Uterus (tissue), 4 donors: ENCODE results near the gene CEACAM18. TPM values are rescaled to one million over a fixed set of nuclear protein-coding genes. Genes with fewer than 3 reads are reported as not detected.
A peak's percentile ranks its signal among the peaks of the same experiment; 100 is the strongest.

Experiments
- DNase-seq, 2 donors: peaks; one replicate each; pipeline ENCODE4 v3.0.0-alpha.2; 2019 to 2020
- H3K27ac ChIP-seq, 2 donors: fragments of 200-600 bp; sonication (generic); 1 replicate in 1 of 2; 2 replicates in 1 of 2; pipeline ENCODE4 v1.5.1; 2016 to 2018
- H3K27me3 ChIP-seq, 2 donors: fragments of 200-600 bp; sonication (generic); one replicate each; pipeline ENCODE4 v1.5.1; 2018 to 2019; ENCODE audit warnings: control low read depth in 1 of 2
- H3K36me3 ChIP-seq, 2 donors: fragments of 200-600 bp; sonication (generic); one replicate each; pipeline ENCODE4 v1.5.1; 2019; ENCODE audit warnings: control low read depth in 1 of 2
- H3K4me1 ChIP-seq, 2 donors: fragments of 200-600 bp; sonication (generic); one replicate each; pipeline ENCODE4 v1.5.1; 2018 to 2019; ENCODE audit warnings: control low read depth in 1 of 2
- H3K4me3 ChIP-seq, 2 donors: fragments of 200-600 bp; sonication (generic); 1 replicate in 1 of 2; 2 replicates in 1 of 2; pipeline ENCODE4 v1.5.1; 2018 to 2019; ENCODE audit warnings: mild to moderate bottlenecking in 1 of 2
- H3K9me3 ChIP-seq, 2 donors: fragments of 200-600 bp; sonication (generic); one replicate each; pipeline ENCODE4 v1.5.1; 2019; ENCODE audit warnings: control low read depth in 1 of 2
- POLR2A ChIP-seq, 2 donors: fragments of 450-650 bp; IDR thresholded peaks; one replicate each; pipeline ENCODE4 v1.6.1; 2016; ENCODE audit warnings: antibody characterized with exemption in 2 of 2, mild to moderate bottlenecking in 1 of 2, moderate library complexity in 1 of 2
- intact Hi-C: fragments of 100-400 bp; cut with DNase I; formaldehyde crosslinking; loops from one replicate; pipeline ENCODE4 v1.15.1; 2023; ENCODE audit warnings: low total_unique reads
- total RNA-seq, 4 donors: library from RNA; depleted of rRNA in 3 of 4; stranded (reverse); fragments of >200 nt in 3 of 4; gene quantifications; one replicate each; pipeline versions ENCODE4 v1.1.0 to v1.2.4, GENCODE V29; 2014 to 2023
- TF ChIP-seq, protein P1 (sequence below), 4 experiments: fragments of 200-600 bp in 2 of 4; fragments of 450-650 bp in 2 of 4; sonication (generic) in 2 of 4; IDR thresholded peaks; one replicate each; pipeline ENCODE4 v1.5.1; 2016 to 2019; ENCODE audit warnings: antibody characterized with exemption in 4 of 4, mild to moderate bottlenecking in 2 of 4, moderate library complexity in 1 of 4
- donor health status: DM: yes; HTN: yes; CAD: no.

Gene CEACAM18
- total RNA-seq, 4 donors from 2014 or later: not detected

DNA sequence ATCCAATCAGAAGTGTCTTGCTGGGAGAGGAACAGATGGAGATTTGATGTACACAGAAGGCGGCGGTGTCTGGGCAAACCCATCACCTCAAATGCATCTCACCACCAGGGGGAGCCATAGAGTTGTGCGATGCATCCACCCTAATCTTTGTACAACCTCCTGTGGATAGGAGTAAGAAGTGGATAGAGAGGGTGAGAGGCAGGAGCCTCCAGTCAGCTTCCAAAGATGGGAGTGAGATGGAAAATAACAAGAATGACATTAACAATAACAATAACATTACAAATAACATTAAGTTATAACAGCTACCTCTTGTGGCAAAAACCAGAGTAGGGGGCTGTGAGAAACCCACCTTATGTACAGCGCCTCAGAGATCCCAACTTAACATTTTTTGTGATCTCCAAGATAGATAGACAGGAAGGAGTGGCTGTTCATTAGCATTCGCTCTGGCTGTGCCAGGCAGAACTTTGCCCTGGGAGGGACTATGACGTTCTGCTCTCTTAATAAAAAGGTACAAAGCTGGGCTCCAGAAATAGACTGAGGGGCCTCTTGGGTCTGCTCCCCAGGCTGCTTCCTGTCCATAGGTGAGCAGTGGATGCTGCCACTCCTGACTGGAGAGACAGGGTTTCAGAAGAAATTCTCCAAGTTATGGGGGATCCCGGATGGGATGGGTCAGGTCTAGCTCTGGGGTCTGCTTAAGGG is 5.2 kb upstream of the CEACAM18 start:
- no peak overlapping the region for H3K27ac ChIP-seq
- H3K4me1 ChIP-seq: no peaks in the 10 kb centered on the region
- TF ChIP-seq, protein P1, sequence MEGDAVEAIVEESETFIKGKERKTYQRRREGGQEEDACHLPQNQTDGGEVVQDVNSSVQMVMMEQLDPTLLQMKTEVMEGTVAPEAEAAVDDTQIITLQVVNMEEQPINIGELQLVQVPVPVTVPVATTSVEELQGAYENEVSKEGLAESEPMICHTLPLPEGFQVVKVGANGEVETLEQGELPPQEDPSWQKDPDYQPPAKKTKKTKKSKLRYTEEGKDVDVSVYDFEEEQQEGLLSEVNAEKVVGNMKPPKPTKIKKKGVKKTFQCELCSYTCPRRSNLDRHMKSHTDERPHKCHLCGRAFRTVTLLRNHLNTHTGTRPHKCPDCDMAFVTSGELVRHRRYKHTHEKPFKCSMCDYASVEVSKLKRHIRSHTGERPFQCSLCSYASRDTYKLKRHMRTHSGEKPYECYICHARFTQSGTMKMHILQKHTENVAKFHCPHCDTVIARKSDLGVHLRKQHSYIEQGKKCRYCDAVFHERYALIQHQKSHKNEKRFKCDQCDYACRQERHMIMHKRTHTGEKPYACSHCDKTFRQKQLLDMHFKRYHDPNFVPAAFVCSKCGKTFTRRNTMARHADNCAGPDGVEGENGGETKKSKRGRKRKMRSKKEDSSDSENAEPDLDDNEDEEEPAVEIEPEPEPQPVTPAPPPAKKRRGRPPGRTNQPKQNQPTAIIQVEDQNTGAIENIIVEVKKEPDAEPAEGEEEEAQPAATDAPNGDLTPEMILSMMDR (IDR thresholded peaks at IDR 0.05): peak; percentile 62 to 77 (median 77)
- TF ChIP-seq POLR2A (IDR thresholded peaks at IDR 0.05): no peak
- no peak overlapping the region for H3K4me3 ChIP-seq
- intact Hi-C loops: loop anchor here (10.0 kb wide), 1 partner anchor 182 kb away; no protein-coding TSS in a partner anchor
- DNase-seq: peak; percentile 54 to 70
- H3K36me3 ChIP-seq: no peaks in the 10 kb centered on the region
- H3K27me3 ChIP-seq: no peaks in the 10 kb centered on the region
- no peaks in the 10 kb centered on the region for H3K9me3 ChIP-seq

DNA sequence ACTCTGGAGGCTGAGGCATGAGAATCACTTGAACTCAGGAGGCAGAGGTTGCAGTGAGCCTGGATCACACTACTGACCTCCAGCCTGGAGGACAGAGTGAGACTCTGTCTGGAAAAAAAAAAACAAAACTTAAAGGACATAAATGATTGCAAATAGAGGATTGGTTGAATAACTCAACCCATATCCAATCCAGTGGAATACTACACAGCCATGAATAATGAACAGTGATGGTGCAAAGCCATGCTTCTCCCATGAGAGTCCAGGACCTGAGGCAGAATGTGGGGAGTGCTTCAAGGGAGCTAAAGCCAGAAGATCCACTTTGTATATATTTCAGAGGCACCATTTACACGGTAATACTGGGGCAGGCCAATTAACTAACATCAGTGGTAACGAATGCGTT is 2.2 kb upstream of the CEACAM18 start:
- intact Hi-C loops: loop anchor here (10.0 kb wide), 1 partner anchor 179 kb away; no protein-coding TSS in a partner anchor
- H3K4me3 ChIP-seq: no peak overlapping the region
- no peak overlapping the region for H3K27ac ChIP-seq
- H3K4me1 ChIP-seq: no peaks in the 10 kb centered on the region
- no peaks in the 10 kb centered on the region for H3K36me3 ChIP-seq
- TF ChIP-seq POLR2A (IDR thresholded peaks at IDR 0.05): no peak
- TF ChIP-seq, protein P1 (IDR thresholded peaks at IDR 0.05): no peak
- H3K9me3 ChIP-seq: no peaks in the 10 kb centered on the region
- no peak for DNase-seq
- no peaks in the 10 kb centered on the region for H3K27me3 ChIP-seq

DNA sequence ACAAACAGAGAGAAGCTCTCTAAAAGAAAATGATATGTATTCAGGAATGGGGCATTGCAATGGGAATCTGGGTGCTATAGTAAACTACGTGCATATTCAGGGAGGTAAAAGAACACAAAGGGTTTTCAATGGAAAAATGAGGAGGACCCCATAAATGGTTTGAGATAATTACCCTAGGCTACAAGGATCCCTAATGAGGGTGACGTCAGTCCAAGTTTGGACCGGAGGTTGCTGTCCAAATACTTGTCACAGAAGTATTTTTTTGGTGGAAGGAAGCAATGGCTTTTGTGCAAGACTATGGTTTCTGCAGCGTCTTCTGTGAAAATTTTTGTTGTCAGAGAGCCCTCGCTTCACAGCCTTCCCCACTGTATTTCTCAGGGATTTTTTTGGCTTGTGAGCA is 995 bp upstream of the CEACAM18 start:
- Histone ChIP-seq H3K27me3 (no peaks in the 10 kb centered on the region), H3K4me1 (no peaks in the 10 kb centered on the region), H3K9me3 (no peaks in the 10 kb centered on the region), H3K4me3 (no peak overlapping the region), H3K27ac (no peak overlapping the region), H3K36me3 (no peaks in the 10 kb centered on the region)
- intact Hi-C loops: loop anchor here (10.0 kb wide), 1 partner anchor 177 kb away; no protein-coding TSS in a partner anchor
- no peak for DNase-seq
- TF ChIP-seq, protein P1 (IDR thresholded peaks at IDR 0.05): no peak
- no peak for TF ChIP-seq POLR2A (IDR thresholded peaks at IDR 0.05)

DNA sequence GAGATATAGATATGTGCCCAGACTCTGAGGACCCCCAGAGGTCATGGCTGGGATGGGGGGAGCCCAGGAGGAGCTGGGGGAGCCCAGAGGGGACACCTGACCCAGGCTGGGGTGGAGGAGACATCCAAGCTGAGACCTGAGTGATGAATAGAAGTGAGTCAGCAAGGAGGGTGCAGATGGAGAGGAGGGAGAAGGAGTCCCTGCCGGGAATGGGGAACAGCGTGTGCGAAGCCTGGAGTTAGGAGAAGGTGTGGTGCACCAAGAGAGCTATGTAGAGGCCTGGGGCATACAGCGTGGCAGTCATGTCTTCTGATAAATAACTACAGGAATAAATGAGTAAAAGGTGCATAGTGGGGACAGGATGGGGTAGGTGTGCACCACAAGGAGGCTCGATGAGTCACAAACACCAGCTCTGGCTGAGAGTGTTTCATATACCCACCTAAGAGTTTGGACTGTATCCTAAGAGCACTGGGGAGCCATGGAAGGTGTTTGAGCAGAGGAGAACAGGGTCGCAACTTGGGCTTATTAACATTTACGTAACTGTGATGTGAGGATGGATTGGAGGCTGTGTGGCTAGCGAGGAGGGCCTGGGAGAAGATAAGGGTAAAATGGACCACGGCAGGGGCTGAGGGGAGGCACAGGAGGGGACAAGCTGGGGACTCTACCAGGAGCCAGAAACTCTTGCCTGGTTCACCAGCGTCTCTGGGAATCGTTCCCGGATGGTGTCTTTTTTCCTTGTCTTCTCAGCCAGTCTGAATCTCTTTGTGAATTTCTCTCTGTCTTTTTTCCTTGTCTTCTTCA is 1.4 kb downstream of the CEACAM18 start:
- no peak overlapping the region for H3K4me3 ChIP-seq
- H3K4me1 ChIP-seq: no peaks in the 10 kb centered on the region
- intact Hi-C loops: loop anchor here (10.0 kb wide), 1 partner anchor 175 kb away; no protein-coding TSS in a partner anchor
- TF ChIP-seq POLR2A (IDR thresholded peaks at IDR 0.05): no peak
- TF ChIP-seq, protein P1 (IDR thresholded peaks at IDR 0.05): no peak
- H3K27me3 ChIP-seq: no peaks in the 10 kb centered on the region
- no peak overlapping the region for H3K27ac ChIP-seq
- H3K36me3 ChIP-seq: no peaks in the 10 kb centered on the region
- no peaks in the 10 kb centered on the region for H3K9me3 ChIP-seq
- no peak for DNase-seq

DNA sequence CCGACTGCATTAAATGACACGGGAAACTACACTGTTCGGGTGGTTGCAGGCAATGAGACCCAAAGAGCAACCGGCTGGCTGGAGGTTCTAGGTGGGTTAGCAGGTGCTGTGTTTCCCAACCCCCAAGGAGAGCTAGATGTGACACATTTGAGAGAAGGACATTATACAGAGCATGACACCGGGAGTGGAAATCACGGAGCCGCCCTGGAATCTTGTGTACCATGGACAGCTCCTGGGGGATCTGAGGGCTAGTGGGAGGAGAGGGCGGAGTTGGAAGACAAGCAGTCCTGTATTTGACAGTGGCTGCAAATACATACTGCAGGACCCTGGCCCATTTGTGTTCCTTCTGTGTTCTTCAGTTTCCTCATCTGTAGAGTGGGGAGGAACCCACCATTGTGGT is 2.3 kb downstream of the CEACAM18 start:
- intact Hi-C loops: no loop called here
- TF ChIP-seq, protein P1 (IDR thresholded peaks at IDR 0.05): no peak
- TF ChIP-seq POLR2A (IDR thresholded peaks at IDR 0.05): no peak

More for the DNA sequence above, 2.3 kb downstream of the CEACAM18 start:
- Histone ChIP-seq H3K4me1 (no peaks in the 10 kb centered on the region), H3K36me3 (no peaks in the 10 kb centered on the region), H3K4me3 (no peak overlapping the region), H3K27ac (no peak overlapping the region), H3K27me3 (no peaks in the 10 kb centered on the region), H3K9me3 (no peaks in the 10 kb centered on the region)
- DNase-seq: no peak
